GM19193 (cell line): ENCODE data around the gene FCAMR.

Experiments used
- POLR2A ChIP-seq: IDR thresholded peaks from 4 replicates; pipeline ENCODE4 v1.6.1; 2011; ENCODE audit not compliant: insufficient read depth, insufficient read length; ENCODE audit errors: extremely low read depth

Gene FCAMR

GRCh38 chr1:206970446-206970845 is at the start of gene FCAMR:
FCAMR (minus strand) TSS chr1:206970460; CDS start chr1:206970125, 335 bp downstream.
- no peak for TF ChIP-seq POLR2A

GRCh38 chr1:207019661-207020060 is 49.4 kb upstream of the FCAMR start:
- TF ChIP-seq POLR2A: no peak

GRCh38 chr1:207019161-207019560 is 48.9 kb upstream of the FCAMR start:
- no peak for TF ChIP-seq POLR2A

- TF ChIP-seq POLR2A: no peak
These were observed 48.4 kb upstream of the FCAMR start for GRCh38 chr1:207018707-207019106.

- no peak for TF ChIP-seq POLR2A
These were observed 47.6 kb upstream of the FCAMR start for GRCh38 chr1:207017615-207018559.

- TF ChIP-seq POLR2A: no peak
These were observed 45.5 kb upstream of the FCAMR start for GRCh38 chr1:207015791-207016190.

GRCh38 chr1:207014728-207015127 is 44.5 kb upstream of the FCAMR start:
- TF ChIP-seq POLR2A: no peak

- no peak for TF ChIP-seq POLR2A
These were observed 43.2 kb upstream of the FCAMR start for GRCh38 chr1:207013321-207014085.

- no peak for TF ChIP-seq POLR2A
These were observed 40.5 kb upstream of the FCAMR start for GRCh38 chr1:207010726-207011125.

- TF ChIP-seq POLR2A: no peak
These were observed 39.7 kb upstream of the FCAMR start for GRCh38 chr1:207009945-207010344.

- TF ChIP-seq POLR2A: no peak
These were observed 39.1 kb upstream of the FCAMR start for GRCh38 chr1:207009182-207009850.

GRCh38 chr1:207007352-207008033 is 37.2 kb upstream of the FCAMR start:
- no peak for TF ChIP-seq POLR2A

- TF ChIP-seq POLR2A: no peak
These were observed 36.7 kb upstream of the FCAMR start for GRCh38 chr1:207006914-207007313.

- no peak for TF ChIP-seq POLR2A
These were observed 35.8 kb upstream of the FCAMR start for GRCh38 chr1:207006083-207006482.
